Fibroblast of upper back skin (primary cell): ENCODE measurements around the gene GNAT3.

Experiments
- DNase-seq: peaks from one replicate; pipeline ENCODE4 v3.0.0-alpha.2; 2013

Gene GNAT3

GRCh38 chr7:80415114-80415513 is 96.8 kb downstream of the GNAT3 start:
- DNase-seq: peak; percentile 8

GRCh38 chr7:80414331-80414730 is 97.5 kb downstream of the GNAT3 start:
- peak; percentile 28 for DNase-seq

GRCh38 chr7:80413383-80413945 is 98.4 kb downstream of the GNAT3 start:
- no peak for DNase-seq

- peak; percentile 54 for DNase-seq
Observed at GRCh38 chr7:80412842-80413241, 99.0 kb downstream of the GNAT3 start.

GRCh38 chr7:80411621-80412020 is 100.2 kb downstream of the GNAT3 start:
- peak; percentile 58 for DNase-seq

- DNase-seq: peak; percentile 69
Observed at GRCh38 chr7:80410081-80410480, 101.8 kb downstream of the GNAT3 start.
